Stimulated activated naive CD8-positive, alpha-beta T cell treated with anti-CD3 and anti-CD28 coated beads, Interleukin-15, Interleukin-2, amounts not matched to agents 100 ng/mL and 50 ng/mL, for 24 hours (primary cell): ENCODE results near the gene FCN2.

Experiments used
- H3K27ac Mint-ChIP-seq: one replicate; pipeline ENCODE4 v1.8.0; 2021; ENCODE audit warnings: mild to moderate bottlenecking, mixed read lengths
- H3K27me3 Mint-ChIP-seq: one replicate; pipeline ENCODE4 v1.8.0; 2021; ENCODE audit warnings: mixed read lengths
- H3K36me3 Mint-ChIP-seq: one replicate; pipeline ENCODE4 v1.8.0; 2021; ENCODE audit warnings: low read depth, mixed read lengths
- H3K4me1 Mint-ChIP-seq: one replicate; pipeline ENCODE4 v1.8.0; 2021; ENCODE audit warnings: low read depth, mixed read lengths
- H3K4me3 Mint-ChIP-seq: one replicate; pipeline ENCODE4 v1.8.0; 2021; ENCODE audit warnings: mild to moderate bottlenecking, mixed read lengths
- H3K9me3 Mint-ChIP-seq: one replicate; pipeline ENCODE4 v1.8.0; 2021; ENCODE audit warnings: mixed read lengths

FCN2 gene

DNA sequence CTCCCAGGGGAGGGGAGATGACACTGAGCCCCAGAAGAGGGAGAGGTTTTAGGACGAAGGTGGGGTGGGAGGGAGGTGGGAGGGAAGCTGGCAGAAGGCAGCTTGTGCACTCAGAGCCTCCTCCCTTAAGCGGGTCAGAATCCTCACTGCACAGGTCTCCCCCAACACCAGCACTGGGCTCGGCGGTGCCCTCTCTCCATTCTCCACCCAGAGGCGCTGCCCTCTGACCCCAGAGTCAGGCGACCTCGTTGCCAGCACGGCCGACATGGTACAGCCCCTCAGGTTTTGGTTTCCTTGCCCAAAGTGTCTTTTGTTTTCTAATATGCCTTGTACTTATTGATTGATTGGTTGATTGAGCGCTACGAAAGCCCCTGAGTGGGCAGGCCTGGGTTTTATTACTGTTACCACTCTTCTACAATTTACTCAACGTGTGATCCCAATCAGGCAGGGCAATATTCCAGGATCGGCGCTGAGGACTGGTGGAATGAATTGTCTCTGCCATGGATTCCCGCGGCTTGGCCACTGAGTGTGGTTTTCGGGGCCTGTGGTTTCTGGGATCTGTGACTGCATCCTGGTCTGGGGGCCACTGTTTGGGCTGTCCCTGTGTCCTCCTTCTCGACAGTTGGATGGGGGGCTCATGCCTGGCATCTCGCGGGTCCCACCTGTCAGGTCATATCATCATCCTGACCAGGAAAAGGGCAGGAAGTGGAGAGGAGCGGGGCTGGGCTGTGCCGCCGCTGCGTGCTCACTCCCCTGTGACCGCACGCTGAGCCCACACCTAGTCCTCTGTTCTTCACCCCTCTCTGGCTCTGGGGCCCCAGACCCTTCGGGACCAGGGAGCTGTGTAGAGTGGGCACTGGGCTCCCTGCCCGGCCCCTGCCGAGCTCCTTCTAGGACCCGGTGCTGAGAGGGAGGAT is 9.6 kb upstream of the FCN2 start:
- no peaks in the 10 kb centered on the region for H3K9me3 Mint-ChIP-seq
- H3K36me3 Mint-ChIP-seq, result no peaks in the 10 kb centered on the region
- H3K4me3 Mint-ChIP-seq, result no peak overlapping the region
- no peak overlapping the region for H3K27ac Mint-ChIP-seq
- H3K4me1 Mint-ChIP-seq, result no peaks in the 10 kb centered on the region
- peaks cover 3% of the 10 kb centered on the region for H3K27me3 Mint-ChIP-seq

DNA sequence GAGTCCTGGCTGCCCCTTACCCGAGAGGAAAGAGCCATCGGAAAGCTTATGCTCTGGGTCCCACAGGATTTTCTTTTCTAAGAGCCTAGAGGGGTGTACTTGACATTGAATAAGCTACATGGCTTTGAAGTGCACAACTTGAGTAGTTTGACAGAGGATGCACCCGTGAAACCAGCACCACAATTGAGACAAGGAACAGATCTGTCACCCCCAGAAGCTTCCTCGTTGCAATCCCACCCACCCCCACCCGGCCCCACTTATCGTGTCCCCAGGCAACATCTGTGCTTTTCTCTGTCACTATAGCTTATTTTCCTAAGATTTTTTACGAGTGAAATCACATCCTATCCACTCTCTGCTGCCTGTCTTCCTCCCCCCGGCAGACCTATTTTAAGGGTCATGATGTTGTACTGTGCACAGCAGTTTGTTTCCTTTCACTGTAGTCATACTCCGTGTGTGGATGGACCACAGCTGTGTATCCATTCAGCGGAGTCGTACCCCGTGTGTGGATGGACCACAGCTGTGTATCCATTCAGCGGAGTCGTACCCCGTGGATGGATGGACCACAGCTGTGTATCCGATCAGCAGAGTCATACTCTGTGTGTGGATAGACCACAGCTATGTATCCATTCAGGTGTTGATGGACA is 8.8 kb upstream of the FCN2 start:
- Mint-ChIP-seq H3K27me3 (peaks cover 3% of the 10 kb centered on the region), H3K4me1 (no peaks in the 10 kb centered on the region), H3K27ac (no peak overlapping the region), H3K9me3 (no peaks in the 10 kb centered on the region), H3K36me3 (no peaks in the 10 kb centered on the region), H3K4me3 (no peak overlapping the region)

DNA sequence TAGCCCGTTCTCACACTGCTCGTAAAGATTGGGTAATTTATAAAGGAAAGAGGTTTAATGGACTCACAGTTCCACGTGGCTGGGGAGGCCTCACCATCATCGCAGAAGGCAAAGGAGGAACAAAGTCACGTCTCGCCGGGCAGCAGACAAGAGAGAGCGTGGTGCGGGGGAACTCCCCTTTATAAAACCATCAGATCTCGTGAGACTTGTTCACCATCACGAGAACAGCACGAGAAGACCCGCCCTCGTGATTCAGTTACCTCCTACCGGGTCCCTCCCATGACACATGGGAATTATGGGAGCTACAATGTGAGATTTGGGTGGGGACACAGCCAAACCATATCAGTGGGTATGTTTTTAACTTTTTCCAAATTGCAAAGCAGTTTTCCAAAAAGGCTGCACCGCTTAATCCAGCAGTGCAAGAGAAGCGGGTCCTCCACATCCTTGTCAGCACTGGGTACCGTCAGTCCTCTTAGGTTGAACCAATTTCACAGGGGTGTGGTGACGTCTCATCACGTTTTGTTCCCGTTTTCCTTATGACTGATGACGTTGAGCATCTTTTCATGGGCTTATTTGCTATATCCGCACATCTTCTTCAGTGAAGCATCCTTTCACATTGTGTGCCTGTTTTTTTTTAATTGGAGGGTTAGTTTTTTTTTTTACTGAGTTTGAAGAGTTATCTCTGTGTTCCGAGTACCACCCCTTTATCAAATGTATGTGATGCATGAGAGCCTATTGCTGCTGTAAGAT is 8.0 kb upstream of the FCN2 start:
- H3K27ac Mint-ChIP-seq, result no peak overlapping the region
- no peaks in the 10 kb centered on the region for H3K4me1 Mint-ChIP-seq
- H3K27me3 Mint-ChIP-seq, result peaks cover 3% of the 10 kb centered on the region
- no peak overlapping the region for H3K4me3 Mint-ChIP-seq
- H3K9me3 Mint-ChIP-seq, result no peaks in the 10 kb centered on the region
- H3K36me3 Mint-ChIP-seq, result no peaks in the 10 kb centered on the region

DNA sequence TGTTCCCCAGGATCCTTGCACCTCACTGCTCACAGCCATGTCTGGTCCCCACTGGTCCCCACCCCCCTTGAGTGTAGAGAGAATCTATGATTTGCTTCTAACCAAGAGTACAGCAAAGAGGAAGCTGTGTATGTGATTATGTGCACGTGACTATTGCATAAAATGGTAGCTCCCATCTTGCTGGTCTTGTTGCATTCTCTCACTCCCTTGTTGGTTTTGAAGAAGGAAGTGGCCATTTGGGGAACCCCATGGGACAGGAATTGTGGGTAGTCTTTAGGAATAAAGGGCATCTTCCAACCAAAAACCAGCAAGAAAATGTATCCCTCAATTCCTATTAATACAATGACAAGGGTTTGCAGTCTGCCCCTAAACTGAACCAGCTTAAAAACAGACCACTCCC is 5.2 kb upstream of the FCN2 start:
- Mint-ChIP-seq H3K4me3 (no peak overlapping the region), H3K36me3 (no peaks in the 10 kb centered on the region), H3K27ac (no peak overlapping the region), H3K4me1 (no peaks in the 10 kb centered on the region), H3K27me3 (peaks cover 3% of the 10 kb centered on the region), H3K9me3 (no peaks in the 10 kb centered on the region)

DNA sequence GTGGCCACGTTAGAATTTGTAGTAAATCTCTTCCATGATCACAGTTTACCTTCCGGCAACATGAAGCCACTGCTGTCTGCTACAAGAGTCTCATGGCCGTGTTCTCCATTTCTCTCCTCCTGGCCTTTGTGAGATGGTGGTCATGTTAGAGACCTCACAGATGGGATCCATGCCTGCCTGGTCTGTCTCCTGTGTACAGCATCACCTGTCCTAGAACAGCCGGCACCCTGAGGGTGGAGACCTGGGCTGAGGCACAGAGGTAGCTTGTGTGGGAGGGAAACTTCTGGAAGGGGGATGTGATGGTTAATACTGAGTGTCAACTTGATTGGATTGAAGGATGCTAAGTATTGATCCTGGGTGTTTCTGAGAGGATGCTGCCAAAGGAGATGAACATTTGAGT is 3.1 kb upstream of the FCN2 start:
- no peak overlapping the region for H3K27ac Mint-ChIP-seq
- H3K4me3 Mint-ChIP-seq, result no peak overlapping the region
- no peaks in the 10 kb centered on the region for H3K4me1 Mint-ChIP-seq
- no peaks in the 10 kb centered on the region for H3K36me3 Mint-ChIP-seq
- H3K9me3 Mint-ChIP-seq, result no peaks in the 10 kb centered on the region
- H3K27me3 Mint-ChIP-seq, result no peaks in the 10 kb centered on the region

DNA sequence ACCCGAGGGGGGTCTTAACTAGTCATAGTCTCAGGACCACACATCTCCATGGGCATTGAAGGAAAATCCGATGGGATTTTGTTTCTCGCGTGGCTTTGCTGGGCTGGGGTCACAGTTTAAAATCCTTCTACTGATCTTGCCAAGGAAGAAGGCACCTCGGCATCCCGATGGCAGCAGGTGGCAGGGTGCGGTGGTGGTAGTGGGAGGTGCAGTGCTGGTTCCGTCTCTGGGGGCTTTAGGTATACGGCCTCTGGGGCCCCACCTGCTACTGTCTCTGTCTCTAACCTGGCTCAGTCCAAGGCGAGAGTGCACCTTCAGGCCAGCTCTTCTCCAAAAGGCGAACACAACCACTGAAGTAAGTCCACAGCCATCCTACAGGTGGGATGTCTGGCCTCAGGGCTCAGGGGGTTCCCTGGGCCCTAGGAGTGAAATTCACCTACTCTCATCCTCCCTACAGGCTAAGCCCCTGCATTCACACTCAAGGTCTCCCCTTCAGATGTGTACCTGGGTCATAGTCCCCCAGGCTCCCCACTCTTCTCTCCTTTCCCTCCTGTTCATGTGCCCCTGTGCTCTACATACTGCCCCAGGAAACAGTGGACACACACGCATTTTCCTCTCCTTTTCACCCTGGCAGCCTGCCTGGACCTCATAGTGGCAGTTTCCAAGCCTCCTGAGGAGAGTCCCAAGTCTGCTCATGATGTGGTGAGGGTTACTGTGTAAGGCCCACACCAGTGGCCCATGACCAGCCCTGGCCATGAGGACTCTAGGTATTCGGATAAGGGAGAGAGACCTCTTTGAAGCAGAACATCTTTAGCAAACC is 736 bp upstream of the FCN2 start:
- no peaks in the 10 kb centered on the region for H3K9me3 Mint-ChIP-seq
- no peaks in the 10 kb centered on the region for H3K36me3 Mint-ChIP-seq
- H3K4me3 Mint-ChIP-seq, result no peak overlapping the region
- no peaks in the 10 kb centered on the region for H3K4me1 Mint-ChIP-seq
- no peak overlapping the region for H3K27ac Mint-ChIP-seq
- no peaks in the 10 kb centered on the region for H3K27me3 Mint-ChIP-seq

DNA sequence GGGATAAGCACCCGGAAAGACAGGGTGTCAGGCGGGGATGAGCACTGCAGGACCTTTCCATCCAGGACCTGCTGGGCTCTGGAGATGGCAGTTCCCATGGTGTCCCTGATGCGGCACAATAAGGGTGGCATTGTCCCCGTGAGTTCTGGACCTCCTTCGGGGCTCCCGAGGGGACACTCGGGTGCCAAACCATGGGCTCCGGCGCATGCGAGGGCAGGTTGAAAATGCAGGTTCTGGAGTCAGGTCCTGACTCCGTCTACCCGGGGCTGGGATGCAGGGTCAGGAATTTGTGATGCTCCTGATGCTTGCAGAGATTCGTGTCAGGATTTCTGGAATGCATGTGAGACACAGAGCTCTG is 682 bp downstream of the FCN2 start:
- peaks cover 2% of the 10 kb centered on the region for H3K27me3 Mint-ChIP-seq
- H3K27ac Mint-ChIP-seq, result no peak overlapping the region
- no peaks in the 10 kb centered on the region for H3K36me3 Mint-ChIP-seq
- H3K9me3 Mint-ChIP-seq, result no peaks in the 10 kb centered on the region
- H3K4me3 Mint-ChIP-seq, result no peak overlapping the region
- no peaks in the 10 kb centered on the region for H3K4me1 Mint-ChIP-seq

DNA sequence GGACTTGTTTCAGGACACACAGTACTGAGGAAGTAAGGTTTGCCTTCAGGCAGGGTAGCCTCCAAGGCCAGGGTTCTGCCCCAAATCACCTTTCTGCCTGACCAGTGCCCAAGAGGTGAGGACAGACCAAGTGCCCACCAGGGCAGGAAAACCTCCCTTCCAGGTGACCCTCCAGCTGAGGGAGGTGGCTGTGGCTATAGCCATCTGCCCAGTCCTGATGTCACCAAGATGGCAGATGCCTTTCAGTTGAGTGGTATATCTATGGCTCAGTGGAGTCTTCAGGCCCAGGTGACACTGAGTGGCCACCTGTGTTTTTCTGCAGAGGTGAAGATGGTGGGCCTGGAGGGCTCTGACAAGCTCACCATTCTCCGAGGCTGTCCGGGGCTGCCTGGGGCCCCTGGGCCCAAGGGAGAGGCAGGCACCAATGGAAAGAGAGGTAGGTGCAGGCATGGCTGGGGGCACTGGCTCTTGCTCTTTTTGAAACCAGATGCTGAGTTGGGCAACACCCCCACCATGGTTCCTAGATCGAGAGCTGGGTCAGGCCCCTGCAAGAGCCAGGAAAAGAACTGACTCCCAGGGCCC is 1.7 kb downstream of the FCN2 start:
- no peaks in the 10 kb centered on the region for H3K4me1 Mint-ChIP-seq
- H3K36me3 Mint-ChIP-seq, result no peaks in the 10 kb centered on the region
- H3K27me3 Mint-ChIP-seq, result peaks cover 12% of the 10 kb centered on the region
- no peak overlapping the region for H3K4me3 Mint-ChIP-seq
- no peaks in the 10 kb centered on the region for H3K9me3 Mint-ChIP-seq
- no peak overlapping the region for H3K27ac Mint-ChIP-seq

DNA sequence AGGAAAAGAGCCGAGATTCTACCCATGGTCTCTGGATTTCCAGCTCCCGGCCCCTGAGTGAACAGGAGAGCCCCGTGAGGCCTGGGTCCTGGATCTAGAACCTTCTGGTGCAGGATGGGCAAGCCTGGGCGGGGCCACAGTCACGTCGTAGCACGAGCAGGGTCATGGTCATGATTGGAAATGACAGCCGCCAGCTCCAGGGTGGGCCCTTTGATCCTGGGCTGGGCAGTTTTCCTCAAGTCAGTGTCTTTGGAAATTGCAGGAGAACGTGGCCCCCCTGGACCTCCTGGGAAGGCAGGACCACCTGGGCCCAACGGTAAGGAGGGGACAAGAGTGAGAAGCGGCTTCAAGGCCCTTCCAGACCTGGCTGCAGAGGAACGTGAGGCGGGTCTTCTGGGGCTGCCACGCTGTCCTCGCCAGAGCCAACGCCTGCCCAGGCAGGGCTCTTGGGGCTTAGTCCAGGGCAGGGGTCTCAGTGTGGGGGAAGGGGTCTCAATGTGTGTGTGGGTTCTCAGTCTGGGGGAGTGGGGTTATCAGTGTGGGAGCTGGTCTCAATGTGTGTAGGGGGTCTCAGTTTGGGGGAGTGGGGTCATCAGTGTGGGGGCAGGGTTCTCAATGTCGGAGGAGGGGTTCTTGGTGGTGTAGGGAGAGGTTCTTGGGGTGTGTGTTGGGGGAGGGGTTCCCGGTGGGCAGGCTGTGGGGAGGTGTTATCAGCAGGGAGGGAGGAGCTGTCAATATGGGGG is 2.6 kb downstream of the FCN2 start:
- no peaks in the 10 kb centered on the region for H3K36me3 Mint-ChIP-seq
- H3K4me1 Mint-ChIP-seq, result no peaks in the 10 kb centered on the region
- no peak overlapping the region for H3K27ac Mint-ChIP-seq
- no peaks in the 10 kb centered on the region for H3K9me3 Mint-ChIP-seq
- no peak overlapping the region for H3K4me3 Mint-ChIP-seq
- H3K27me3 Mint-ChIP-seq, result peaks cover 12% of the 10 kb centered on the region

DNA sequence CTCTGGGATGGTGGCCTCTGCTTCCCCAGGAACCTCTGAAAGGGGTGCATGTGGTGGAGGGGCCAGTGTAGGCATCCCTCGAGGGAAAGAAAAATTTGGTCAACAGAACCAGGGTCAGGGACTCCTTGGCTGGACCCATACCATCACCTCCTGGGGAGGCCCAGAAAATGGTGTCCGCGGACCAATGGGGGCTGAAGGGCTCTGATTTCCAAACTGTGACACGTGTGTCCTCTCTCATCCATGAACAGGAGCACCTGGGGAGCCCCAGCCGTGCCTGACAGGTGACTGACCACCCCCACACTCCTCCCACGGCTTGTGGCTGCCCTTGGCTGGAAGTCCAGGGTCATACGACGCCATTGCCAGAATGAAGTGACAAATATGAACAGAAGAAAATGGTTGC is 3.9 kb downstream of the FCN2 start:
- Mint-ChIP-seq H3K36me3 (no peaks in the 10 kb centered on the region), H3K9me3 (no peaks in the 10 kb centered on the region), H3K4me3 (no peak overlapping the region), H3K4me1 (no peaks in the 10 kb centered on the region), H3K27ac (no peak overlapping the region), H3K27me3 (peaks cover 12% of the 10 kb centered on the region)

DNA sequence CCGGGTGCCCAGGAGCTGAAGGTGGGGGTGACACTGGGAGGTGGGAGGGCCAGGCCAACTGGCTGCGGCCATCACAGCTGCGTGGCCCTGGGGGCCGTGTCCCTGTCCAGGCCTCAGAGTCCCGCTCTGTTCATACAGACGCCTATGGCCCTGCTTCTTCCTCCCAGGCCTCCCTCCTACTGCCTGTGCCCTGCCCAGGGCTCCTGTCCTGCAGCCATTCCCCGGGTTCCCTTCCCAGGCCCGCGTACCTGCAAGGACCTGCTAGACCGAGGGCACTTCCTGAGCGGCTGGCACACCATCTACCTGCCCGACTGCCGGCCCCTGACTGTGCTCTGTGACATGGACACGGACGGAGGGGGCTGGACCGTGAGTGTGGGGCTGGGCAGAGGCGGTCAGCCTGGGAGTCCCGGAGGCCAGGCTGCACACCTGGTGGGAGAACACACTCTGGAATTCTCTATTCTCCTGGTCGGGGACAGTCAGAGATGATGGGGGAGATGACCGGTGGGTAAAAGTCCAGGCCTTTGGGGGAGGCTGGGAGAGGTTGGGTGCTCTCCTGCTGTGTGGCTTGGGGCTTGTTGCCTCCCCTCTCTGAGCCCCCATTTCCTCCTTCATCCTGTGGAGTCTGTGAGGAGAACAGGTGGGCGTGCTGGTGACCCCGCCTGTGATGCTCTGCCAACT is 4.5 kb downstream of the FCN2 start:
- no peak overlapping the region for H3K27ac Mint-ChIP-seq
- H3K36me3 Mint-ChIP-seq, result no peaks in the 10 kb centered on the region
- H3K4me1 Mint-ChIP-seq, result no peaks in the 10 kb centered on the region
- peaks cover 12% of the 10 kb centered on the region for H3K27me3 Mint-ChIP-seq
- H3K4me3 Mint-ChIP-seq, result no peak overlapping the region
- no peaks in the 10 kb centered on the region for H3K9me3 Mint-ChIP-seq

DNA sequence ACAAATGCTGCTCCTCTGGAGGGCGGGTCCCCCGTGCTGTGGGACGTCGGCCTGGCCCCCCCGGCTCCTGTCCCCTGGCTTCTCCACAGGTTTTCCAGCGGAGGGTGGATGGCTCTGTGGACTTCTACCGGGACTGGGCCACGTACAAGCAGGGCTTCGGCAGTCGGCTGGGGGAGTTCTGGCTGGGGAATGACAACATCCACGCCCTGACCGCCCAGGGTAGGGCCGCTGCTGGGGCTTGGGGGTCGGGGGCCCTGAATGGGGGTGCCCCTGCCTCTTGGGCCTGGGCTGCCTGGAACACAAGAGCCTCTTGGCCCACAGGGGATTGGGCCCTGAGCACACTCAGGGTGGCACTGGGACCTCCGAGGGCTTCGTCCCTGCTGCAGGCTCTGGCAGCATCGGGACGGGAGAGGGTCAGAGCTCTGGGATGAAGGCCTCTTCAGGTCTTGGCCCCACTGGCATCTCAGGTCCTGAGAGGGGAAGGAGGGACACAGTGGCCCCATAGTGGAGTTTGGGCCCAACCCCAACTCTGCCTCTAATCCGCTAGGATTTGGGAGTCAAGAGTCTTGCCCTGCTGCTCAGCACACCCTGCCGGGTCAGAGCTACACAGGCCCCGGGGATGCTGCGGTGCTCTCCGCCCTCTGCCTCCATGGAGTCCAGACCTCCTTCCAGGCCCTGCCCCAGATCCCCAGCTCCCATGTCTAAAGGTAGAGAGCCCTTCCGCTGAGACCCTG is 5.2 kb downstream of the FCN2 start:
- H3K36me3 Mint-ChIP-seq, result no peaks in the 10 kb centered on the region
- no peak overlapping the region for H3K4me3 Mint-ChIP-seq
- H3K27me3 Mint-ChIP-seq, result peaks cover 12% of the 10 kb centered on the region
- H3K4me1 Mint-ChIP-seq, result no peaks in the 10 kb centered on the region
- no peaks in the 10 kb centered on the region for H3K9me3 Mint-ChIP-seq
- no peak overlapping the region for H3K27ac Mint-ChIP-seq

DNA sequence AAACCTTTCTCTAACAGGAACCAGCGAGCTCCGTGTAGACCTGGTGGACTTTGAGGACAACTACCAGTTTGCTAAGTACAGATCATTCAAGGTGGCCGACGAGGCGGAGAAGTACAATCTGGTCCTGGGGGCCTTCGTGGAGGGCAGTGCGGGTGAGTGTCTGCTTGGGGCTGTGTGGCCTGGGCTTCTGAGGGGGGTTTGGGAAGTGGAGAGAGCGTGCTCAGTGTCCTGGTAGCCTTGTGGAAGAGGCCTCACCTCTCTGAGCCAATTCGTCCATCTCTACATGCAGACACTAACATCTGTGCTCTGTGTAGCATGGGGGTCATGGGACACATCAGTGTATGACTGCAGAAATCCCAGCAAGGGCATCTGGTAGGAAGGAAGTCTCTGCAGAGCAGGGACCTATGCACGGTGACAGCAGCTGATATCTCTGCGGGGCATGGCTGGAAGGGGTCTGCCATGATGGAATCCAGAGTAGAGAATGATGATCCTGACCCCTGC is 5.9 kb downstream of the FCN2 start:
- no peak overlapping the region for H3K27ac Mint-ChIP-seq
- H3K36me3 Mint-ChIP-seq, result no peaks in the 10 kb centered on the region
- no peak overlapping the region for H3K4me3 Mint-ChIP-seq
- H3K4me1 Mint-ChIP-seq, result no peaks in the 10 kb centered on the region
- peaks cover 12% of the 10 kb centered on the region for H3K27me3 Mint-ChIP-seq
- H3K9me3 Mint-ChIP-seq, result no peaks in the 10 kb centered on the region
